Activated CD8-positive, alpha-beta T cell treated with anti-CD3 and anti-CD28 coated beads for 36 hours (primary cell): ENCODE results near the gene BDKRB2. TPM values are rescaled to one million over a fixed set of nuclear protein-coding genes. Genes with fewer than 3 reads are reported as not detected.

Experiments
- ATAC-seq: fragments of 200-7000 bp; cut with Tn5 transposase; one replicate; pipeline ENCODE4 v1.10.0; 2021; ENCODE audit warnings: mild to moderate bottlenecking, moderate library complexity
- CTCF ChIA-PET: fragments of 350-600 bp; sonication (Branson Sonifier 250); formaldehyde crosslinking; loops from one replicate; lab custom pipeline; 2021; ENCODE audit warnings: antibody characterized with exemption; lab: Charles Lee
- POLR2A ChIA-PET: fragments of 350-600 bp; sonication (Branson Sonifier 250); formaldehyde crosslinking; loops from one replicate; lab custom pipeline; 2021; ENCODE audit warnings: antibody characterized with exemption; lab: Charles Lee
- DNase-seq: peaks from one replicate; pipeline ENCODE4 v3.0.0-alpha.2; 2020
- H3K27ac Mint-ChIP-seq: one replicate; pipeline ENCODE4 v1.8.0; 2021; ENCODE audit warnings: mild to moderate bottlenecking, mixed read lengths
- H3K27me3 Mint-ChIP-seq: one replicate; pipeline ENCODE4 v1.8.0; 2021; ENCODE audit warnings: mixed read lengths
- H3K36me3 Mint-ChIP-seq: one replicate; pipeline ENCODE4 v1.8.0; 2021; ENCODE audit warnings: low read depth, mixed read lengths
- H3K4me1 Mint-ChIP-seq: one replicate; pipeline ENCODE4 v1.8.0; 2021; ENCODE audit warnings: low read depth, mixed read lengths
- H3K4me3 Mint-ChIP-seq: one replicate; pipeline ENCODE4 v1.8.0; 2021; ENCODE audit warnings: mild to moderate bottlenecking, moderate library complexity, mixed read lengths
- H3K9me3 Mint-ChIP-seq: one replicate; pipeline ENCODE4 v1.8.0; 2021; ENCODE audit warnings: mixed read lengths
- CTCF ChIP-seq: fragments of 200-600 bp; IDR thresholded peaks from one replicate; pipeline ENCODE4 v1.8.0; 2022; ENCODE audit warnings: antibody characterized with exemption, mild to moderate bottlenecking
- intact Hi-C: fragments of 100-400 bp; cut with micrococcal nuclease; formaldehyde crosslinking; loops from one replicate; pipeline ENCODE4 v1.10.0; 2022
- total RNA-seq, 2 experiments: library from RNA; stranded (reverse); gene quantifications; one replicate each; pipeline ENCODE4 v1.2.3, GENCODE V29; 2021

Gene BDKRB2
- total RNA-seq, 2 experiments from 2014 or later = not detected

- Mint-ChIP-seq H3K27me3 (peaks cover 7% of the 10 kb centered on the region), H3K4me1 (no peaks in the 10 kb centered on the region), H3K36me3 (no peaks in the 10 kb centered on the region), H3K9me3 (no peaks in the 10 kb centered on the region), H3K4me3 (no peak overlapping the region), H3K27ac (no peak overlapping the region)
- intact Hi-C loops = no loop called here
- TF ChIP-seq CTCF = no peak
- ATAC-seq (no peak), DNase-seq (no peak)
- POLR2A ChIA-PET = no interaction called here
- CTCF ChIA-PET = interaction anchor here (1.3 kb wide), 1 partner anchor 10 kb away, joined by 7 read pairs; no protein-coding TSS in a partner anchor
Measured at GRCh38 chr14:96264853-96265252, 60.2 kb downstream of the BDKRB2 start.

- ATAC-seq = no peak
- no peak for TF ChIP-seq CTCF
- Mint-ChIP-seq H3K36me3 (no peaks in the 10 kb centered on the region), H3K27ac (no peak overlapping the region), H3K9me3 (no peaks in the 10 kb centered on the region), H3K4me1 (no peaks in the 10 kb centered on the region), H3K4me3 (no peak overlapping the region), H3K27me3 (peaks cover 6% of the 10 kb centered on the region)
- ChIA-PET CTCF (interaction anchor here (1.3 kb wide), 1 partner anchor 9 kb away, joined by 7 read pairs; no protein-coding TSS in a partner anchor), POLR2A (interaction anchor here (0.6 kb wide), 1 partner anchor 55 kb away, joined by 3 read pairs; no protein-coding TSS in a partner anchor)
- no peak for DNase-seq
- intact Hi-C loops = no loop called here
Measured at GRCh38 chr14:96265383-96266095, 60.9 kb downstream of the BDKRB2 start.

- no peaks in the 10 kb centered on the region for H3K4me1 Mint-ChIP-seq
- no peak overlapping the region for H3K27ac Mint-ChIP-seq
- no peaks in the 10 kb centered on the region for H3K36me3 Mint-ChIP-seq
- TF ChIP-seq CTCF = no peak
- H3K4me3 Mint-ChIP-seq = no peak overlapping the region
- CTCF ChIA-PET = no interaction called here
- POLR2A ChIA-PET = no interaction called here
- no peak for DNase-seq
- no peak for ATAC-seq
- H3K27me3 Mint-ChIP-seq = no peaks in the 10 kb centered on the region
- no peaks in the 10 kb centered on the region for H3K9me3 Mint-ChIP-seq
- intact Hi-C loops = no loop called here
Measured at GRCh38 chr14:96267336-96267735, 62.7 kb downstream of the BDKRB2 start.

DNA sequence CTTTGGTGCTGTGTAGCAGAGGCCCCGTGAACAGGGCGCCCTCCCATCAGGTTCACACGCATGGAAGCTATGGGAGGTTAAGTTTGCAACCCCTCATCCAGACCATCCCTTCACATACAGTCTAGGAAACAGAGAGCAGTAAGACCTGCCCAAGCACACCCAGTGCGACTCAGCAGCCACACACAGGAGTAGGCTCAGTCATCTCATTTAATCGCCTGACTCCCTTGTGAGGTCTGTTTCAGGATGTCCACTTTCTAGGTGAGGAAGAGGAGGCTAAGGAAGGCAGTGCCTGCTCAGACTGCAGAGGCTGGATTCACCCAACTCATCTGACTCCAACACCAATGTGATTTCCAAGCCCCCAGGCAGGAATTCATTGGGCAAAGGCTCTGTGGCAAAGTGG, 63.3 kb downstream of the BDKRB2 start:
- Mint-ChIP-seq H3K9me3 (no peaks in the 10 kb centered on the region), H3K27me3 (no peaks in the 10 kb centered on the region), H3K27ac (no peak overlapping the region), H3K4me1 (no peaks in the 10 kb centered on the region), H3K36me3 (no peaks in the 10 kb centered on the region), H3K4me3 (no peak overlapping the region)
- no peak for DNase-seq
- CTCF ChIA-PET = no interaction called here
- POLR2A ChIA-PET = no interaction called here
- TF ChIP-seq CTCF = no peak
- ATAC-seq = no peak
- intact Hi-C loops = no loop called here
